Frontal cortex (tissue), 4 donors: ENCODE data around the gene LIF. TPM values are rescaled to one million over a fixed set of nuclear protein-coding genes. Genes with fewer than 3 reads are reported as not detected.

ENCODE experiments used
- DNase-seq, 2 donors: peaks; one replicate each; pipeline ENCODE4 v3.0.0; 2012; ENCODE audit warnings: low spot score in 2 of 2
- FAIRE-seq: peaks from 2 replicates; lab custom pipeline; 2012; peaks lifted over from hg19 to GRCh38; lab: Jason Lieb, UNC
- total RNA-seq: library from RNA; depleted of rRNA; stranded (reverse); fragments of >200 nt; gene quantifications from one replicate; pipeline ENCODE4 v1.2.3, GENCODE V29; 2014
- donor health status: control.
- donor health status: control.
- donor health status: control.

LIF gene
- total RNA-seq, 1 donor from 2014 or later: not detected

GRCh38 chr22:30266445-30267381 lies 20.2 kb upstream of the LIF start, which contains the start of gene OSM:
Gene OSM (minus strand): TSS chr22:30266851. CDS start chr22:30266799, 52 bp downstream.
- FAIRE-seq (no peak), DNase-seq (no peak)

GRCh38 chr22:30265823-30266444 lies 19.4 kb upstream of the LIF start:
- no peak for FAIRE-seq
- DNase-seq: no peak

DNA sequence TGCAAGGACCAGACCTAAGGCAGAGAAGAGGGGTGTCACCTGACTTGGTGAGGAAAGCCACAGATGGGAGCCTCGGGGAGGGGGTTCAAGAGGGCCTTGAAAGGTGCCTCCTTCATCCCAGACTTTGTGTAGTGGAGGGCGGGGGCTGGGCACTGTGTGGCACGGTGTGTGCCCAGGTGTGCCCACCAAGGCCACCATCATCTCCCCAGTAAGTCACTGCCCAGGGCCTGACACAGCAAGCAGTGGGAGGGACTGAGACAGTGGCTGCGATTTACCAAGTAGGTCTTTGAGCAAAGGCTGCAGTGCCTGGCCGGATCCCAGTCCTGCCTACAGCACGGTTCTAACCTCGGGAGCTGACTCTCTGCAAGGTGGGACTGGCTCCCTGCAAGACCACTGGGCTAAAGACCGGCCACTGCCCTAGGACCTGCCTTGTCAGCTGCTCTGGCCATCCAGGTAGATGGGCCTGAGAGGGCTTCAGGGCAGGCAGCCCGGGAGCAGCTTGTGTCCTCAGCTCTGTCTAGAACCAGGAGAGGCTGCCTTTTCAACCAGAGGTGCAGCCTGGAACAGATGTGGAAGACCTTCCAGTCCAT lies 18.7 kb upstream of the LIF start:
- FAIRE-seq (no peak), DNase-seq (no peak)

GRCh38 chr22:30263883-30264282 lies 17.3 kb upstream of the LIF start:
- DNase-seq (no peak), FAIRE-seq (no peak)

DNA sequence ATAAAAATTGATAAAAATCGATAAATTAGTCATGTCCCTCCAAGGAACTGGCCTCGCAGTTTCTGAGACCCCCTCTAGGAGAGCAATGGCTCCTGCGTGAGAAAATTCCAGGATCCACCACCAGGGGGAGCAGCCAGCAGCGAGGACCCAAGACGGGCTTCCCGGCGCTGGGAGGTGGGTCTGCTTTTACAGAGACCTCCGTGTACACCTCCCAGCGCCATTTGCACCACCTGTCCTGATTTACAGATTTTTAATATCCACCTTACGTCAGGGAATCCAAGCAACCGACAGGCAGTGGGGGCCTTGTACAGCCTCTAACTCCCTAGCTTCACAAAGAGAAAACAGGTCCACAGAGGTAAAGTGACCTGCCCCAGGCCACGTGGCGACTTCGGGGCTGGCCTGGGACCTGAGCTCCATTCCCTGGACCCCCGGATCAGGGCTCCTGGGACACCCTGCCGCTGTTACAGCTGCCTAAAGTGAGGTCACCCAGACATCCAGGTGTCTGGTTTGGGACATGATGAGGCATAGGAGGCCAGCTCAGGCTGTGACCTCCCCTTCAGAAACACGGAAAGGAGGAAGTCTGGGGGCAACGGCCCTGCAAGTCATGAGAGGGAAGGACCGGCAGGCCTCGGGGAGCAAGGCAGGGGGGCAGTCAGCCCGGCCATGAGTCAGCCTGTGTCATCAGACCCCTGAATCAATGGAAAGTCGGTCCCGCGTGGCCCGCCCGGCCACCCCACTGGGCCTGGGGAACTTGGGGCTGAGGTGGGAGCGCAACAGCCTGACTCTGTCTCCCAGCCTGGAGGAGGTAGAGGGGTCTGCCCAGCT lies 16.6 kb upstream of the LIF start:
- FAIRE-seq: no peak

DNA sequence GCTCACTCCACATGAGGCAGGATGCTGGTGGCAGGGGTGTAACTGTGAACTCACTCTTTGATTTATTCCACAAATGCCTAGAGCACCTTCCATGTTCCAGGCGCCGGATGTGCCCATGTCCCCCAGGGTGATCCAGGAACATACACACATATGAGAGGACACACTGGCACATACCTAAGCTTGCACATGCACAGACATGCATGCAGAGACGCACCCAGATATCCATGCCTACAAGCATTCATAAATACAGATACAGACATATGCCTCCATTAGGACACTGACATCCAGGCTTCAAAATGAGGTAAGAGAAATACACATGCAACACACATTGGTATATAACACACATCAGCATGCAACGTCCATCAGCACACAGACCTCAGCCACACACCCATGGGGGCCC lies 15.6 kb upstream of the LIF start:
- no peak for DNase-seq
- FAIRE-seq: no peak

More for the DNA sequence above, 16.6 kb upstream of the LIF start:
- peak; percentile 68 to 79 for DNase-seq

- no peak for FAIRE-seq
- DNase-seq: no peak
Observed at GRCh38 chr22:30261134-30261533, 14.6 kb upstream of the LIF start.

- no peak for FAIRE-seq
Observed at GRCh38 chr22:30260682-30261081, 14.1 kb upstream of the LIF start.

DNA sequence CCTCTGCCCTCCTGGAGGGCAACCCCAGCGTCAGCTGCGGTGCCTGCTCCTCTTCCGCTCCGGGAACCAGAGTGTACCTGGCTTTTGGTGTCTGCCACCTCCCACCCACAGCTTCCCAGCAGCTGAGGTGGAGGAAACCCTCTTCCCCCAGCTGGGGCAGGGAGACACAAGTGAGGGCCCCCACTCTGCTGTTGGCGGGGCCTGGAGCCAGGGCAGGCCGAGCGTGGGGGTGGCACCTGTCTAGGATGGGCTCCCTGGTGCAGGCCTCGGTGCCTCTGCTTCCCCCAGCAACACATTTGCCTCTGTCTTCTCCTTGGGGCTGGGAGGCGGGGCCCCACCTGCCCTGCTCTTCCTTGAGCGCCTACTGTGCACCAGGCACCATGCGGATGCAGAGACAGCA lies 13.7 kb upstream of the LIF start:
- DNase-seq (no peak), FAIRE-seq (no peak)

More at GRCh38 chr22:30260682-30261081, 14.1 kb upstream of the LIF start:
- DNase-seq: no peak

- no peak for FAIRE-seq
Observed at GRCh38 chr22:30254314-30254713, 7.8 kb upstream of the LIF start.

DNA sequence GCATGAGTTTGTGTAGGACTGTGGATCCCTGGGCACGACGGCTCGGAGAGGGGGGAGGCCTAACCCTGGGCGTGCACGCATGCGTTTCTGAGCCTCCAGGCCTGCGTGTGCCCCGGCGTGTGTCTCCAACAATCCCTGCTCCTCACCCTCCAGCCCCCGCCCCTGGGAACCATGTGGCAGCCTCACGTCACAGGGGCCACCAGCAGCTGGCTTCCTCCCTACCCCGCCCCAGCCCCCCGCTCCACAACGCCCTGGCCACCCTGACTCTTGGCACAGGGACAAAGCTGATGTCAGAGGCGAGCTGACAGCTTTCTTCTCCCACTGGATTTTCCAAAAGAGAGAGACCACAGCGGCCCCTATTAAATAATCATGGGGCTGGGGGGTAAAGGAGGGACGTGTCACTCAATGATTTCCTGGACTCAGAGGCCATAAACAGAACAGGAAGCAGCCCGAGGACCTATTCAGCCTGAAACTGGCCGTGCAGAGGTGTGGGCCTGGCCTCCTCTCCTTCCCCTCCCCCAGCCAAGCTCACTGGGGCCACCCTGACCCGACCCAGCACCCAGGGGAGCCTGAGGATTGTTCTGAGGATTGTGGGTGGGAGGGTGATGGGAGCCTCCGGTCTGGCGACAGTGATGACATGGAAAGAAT lies 6.8 kb upstream of the LIF start:
- DNase-seq (peak; percentile 78 to 80), FAIRE-seq (no peak)

More at GRCh38 chr22:30254314-30254713, 7.8 kb upstream of the LIF start:
- DNase-seq: no peak

GRCh38 chr22:30252411-30253204 lies 6.0 kb upstream of the LIF start:
- no peak for FAIRE-seq
- DNase-seq: no peak

GRCh38 chr22:30251711-30252110 lies 5.2 kb upstream of the LIF start:
- FAIRE-seq: no peak
- no peak for DNase-seq

- no peak for FAIRE-seq
Observed at GRCh38 chr22:30250661-30251267, 4.2 kb upstream of the LIF start.

GRCh38 chr22:30250039-30250565 lies 3.5 kb upstream of the LIF start:
- FAIRE-seq (no peak), DNase-seq (no peak)

More at GRCh38 chr22:30250661-30251267, 4.2 kb upstream of the LIF start:
- no peak for DNase-seq

DNA sequence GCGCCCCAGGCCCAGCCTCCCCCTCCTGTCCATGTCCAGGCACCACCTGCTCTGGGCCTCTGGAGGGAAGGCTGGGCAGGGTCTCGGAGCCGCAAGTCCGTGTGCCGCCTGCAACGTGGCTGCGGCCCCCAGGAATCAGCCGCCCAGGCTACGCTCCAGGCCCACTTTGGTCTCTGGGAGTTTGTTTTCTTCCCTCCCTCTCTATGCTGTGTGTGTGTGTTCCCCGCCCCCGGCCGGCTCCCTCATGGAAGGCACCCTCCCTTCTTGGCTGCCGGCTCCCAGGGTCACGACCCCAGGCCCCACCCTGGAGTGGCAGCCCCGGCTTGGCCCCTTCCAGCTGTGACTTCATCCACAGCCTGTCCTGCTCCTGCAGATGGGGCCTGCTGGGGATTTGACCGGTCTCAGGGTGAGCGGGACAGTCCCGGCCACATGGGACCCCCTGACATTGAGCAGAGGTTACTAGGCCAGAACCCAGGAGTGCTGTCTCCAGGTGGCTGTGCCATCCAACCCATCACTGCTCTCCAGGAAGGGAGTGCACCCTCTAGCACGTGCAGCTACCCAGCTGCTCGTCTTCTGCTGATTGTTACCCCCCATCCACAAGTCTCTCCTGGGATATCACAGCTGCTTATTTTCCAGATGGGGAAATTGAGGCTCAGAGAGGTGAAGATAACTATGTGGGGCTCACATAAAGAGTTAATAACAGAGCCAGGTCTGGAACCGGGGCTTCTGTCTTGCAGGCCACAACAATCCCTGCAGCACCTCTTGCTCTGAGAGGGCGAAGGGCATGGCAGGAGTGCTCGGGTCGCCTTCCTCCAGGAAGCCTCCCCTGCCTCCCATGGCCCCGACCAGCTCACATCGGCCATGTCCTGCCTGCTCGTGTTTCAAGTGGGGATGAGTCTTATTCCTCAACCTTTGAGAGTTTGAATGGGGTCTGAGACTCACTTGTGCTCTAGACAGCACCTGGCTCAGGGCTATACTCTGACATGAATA lies 2.8 kb upstream of the LIF start:
- no peak for FAIRE-seq
- DNase-seq: no peak

GRCh38 chr22:30248484-30248883 lies 1.9 kb upstream of the LIF start:
- DNase-seq: no peak
- FAIRE-seq: no peak
